IPS DF 4.7 (cell line): ENCODE data around the gene EYS.

Experiments used
- DNase-seq: peaks from one replicate; pipeline ENCODE4 v3.0.0-alpha.2; 2013; ENCODE audit warnings: low spot score; ENCODE audit errors: extremely low read depth

Gene EYS

DNA sequence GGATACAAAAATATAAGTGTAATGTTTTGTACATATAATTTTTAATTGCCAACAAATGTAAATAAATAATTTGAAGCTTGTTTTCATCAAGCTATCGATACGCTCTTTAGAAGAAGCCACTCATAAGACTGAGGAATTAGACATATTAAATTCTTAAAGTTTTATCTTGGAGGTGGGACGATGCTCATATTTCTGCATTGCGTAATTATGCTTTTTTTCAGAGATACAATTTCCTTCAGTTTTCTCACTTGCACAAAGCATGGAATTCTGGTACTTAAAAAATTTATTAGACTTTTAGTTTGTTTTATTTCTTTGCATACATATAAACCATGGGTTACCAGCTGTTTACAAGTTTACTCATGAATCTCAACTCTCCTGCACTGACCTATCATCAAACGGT, 980.0 kb downstream of the EYS start:
- no peak for DNase-seq

DNA sequence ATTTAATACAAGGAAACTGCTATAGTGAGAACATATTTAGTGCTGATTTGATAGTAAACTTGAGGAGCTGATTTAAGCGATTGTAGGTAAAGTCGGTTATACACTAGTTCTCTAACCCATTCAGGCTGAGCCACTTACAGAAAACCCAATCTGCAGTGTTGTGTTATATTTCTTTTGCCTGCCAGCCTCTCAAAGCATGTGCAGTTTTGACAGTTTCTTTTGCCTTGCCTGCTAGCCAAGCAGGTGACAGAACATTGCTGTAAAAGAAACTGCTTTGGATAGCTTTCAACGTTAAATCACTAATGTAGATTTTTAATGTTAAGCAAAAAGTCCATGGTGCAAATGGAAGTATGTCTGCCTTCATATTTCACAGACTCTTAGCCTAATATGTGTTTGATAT, 982.9 kb downstream of the EYS start:
- DNase-seq, result no peak

DNA sequence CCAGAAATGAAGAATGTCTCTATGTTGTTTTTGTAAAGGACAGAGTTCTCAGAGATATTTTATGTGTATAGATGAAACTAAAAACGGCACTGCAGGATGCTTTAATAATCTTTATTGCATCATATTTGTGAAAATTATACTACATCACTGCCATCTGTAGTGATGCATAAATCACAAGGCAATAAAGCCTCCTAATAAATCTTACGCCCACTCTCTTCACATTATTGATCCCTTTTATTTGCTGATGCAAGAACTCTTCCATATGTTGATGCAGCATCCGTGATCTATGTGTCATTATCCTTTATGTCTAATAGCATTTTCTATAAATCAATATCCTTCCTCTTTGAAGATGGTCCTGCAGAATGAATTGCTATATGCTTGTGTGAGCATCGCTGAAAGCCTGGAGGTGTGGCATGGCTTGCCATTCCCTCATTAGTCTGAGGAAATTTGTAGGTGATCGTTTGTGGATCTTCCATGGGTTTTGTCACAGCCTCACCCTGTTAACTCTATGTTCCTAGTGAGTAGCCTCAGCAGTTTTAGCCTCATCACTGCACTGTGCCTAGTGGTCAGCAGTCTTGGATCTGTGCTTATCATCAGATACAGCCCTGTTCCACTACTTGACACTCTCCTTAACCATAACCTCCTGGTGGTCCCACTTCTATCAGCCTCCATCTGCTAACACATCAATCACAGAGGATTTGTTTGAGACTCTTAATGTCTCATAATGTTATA, 983.5 kb downstream of the EYS start:
- DNase-seq, result no peak

DNA sequence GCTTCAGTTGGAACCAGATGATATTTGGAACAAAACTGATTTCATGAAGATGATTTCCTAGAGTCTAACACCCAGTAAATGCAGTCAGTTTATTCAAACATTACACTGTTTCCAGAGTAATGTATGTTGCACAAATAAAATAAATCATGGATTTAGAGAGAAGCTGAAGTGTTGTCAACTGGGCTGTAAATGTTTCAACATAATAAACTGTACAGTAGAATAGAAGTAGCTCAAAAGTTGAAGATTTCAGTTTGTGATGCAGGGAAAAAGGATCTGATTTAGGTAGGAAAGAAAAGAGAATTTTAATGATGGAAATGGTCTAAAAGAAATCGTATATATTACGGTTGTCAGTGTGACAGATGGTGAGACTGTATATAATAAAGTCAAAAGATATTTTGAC, 985.2 kb downstream of the EYS start:
- no peak for DNase-seq

DNA sequence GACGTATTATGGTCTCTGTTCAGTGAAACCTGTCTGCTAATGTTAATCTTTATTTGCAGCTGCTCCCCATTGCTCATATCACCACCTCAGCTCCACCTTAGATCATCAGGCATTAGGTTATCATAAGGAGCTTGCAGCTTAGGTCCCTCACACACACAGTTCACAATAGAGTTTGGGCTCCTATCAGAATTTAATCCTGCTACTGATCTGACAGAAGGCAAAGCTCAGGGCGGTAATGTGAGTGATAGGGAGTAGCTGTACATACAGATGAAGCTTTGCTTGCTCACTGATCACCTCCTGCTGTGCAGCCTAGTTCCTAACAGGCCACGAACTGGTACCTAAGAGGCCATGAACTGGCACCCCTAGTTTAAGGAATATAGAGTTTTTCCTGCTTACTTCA, 989.7 kb downstream of the EYS start:
- no peak for DNase-seq

DNA sequence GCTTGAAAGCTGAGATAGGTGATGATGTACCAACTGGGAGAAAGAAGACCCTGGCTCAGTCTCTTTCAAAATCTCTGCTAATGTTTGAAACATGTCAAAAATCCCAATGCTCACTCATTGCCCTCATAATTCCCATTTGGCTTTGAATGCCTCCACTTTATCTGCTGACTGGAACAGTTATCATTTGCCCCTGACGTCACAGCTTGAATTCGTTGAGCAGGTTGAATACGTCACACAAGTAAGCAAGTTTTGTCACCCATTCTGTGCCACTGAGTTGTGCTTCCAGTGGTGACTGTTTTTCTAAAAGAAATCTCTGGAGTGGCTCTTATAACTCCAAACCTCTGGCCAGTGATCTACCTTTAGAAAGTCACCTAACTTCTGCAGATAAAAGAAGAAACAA, 991.4 kb downstream of the EYS start:
- no peak for DNase-seq

DNA sequence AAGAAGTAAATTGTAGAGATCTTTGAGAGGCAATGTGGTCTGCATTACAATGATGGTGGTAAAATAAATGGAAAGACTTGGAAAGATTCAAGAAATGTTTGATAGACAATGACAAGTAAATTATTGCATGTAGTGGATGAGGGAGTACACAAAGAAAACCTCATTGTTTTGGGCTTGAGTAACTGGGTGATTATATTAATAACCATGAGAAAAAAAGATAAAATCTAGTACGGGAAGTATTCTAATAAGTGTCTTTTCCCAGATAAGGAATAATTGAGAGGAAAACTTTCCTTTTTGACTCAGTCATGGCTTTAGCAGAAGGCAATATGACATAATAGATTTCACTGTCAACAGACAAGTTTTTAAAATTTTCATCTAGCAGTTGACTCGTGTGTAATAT, 993.0 kb downstream of the EYS start:
- DNase-seq, result no peak

DNA sequence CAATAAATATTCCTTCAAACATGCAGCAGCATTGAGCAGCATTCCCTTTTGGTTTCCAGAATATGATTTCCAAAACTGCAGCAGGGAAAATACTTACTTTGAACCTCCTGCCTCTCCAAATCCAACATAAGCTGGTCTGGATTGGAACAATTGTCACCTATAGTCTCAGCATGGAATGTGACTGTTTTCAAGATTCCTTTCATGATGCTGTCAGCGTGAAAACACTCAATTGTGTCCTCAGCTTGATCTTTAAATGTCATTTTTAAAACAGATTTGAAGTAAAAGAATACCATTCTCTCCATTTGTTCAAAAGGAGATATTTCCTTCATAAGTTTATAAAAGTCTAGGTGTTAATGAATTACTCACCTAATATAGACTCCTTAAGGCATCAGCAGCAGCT, 993.9 kb downstream of the EYS start:
- DNase-seq, result no peak

DNA sequence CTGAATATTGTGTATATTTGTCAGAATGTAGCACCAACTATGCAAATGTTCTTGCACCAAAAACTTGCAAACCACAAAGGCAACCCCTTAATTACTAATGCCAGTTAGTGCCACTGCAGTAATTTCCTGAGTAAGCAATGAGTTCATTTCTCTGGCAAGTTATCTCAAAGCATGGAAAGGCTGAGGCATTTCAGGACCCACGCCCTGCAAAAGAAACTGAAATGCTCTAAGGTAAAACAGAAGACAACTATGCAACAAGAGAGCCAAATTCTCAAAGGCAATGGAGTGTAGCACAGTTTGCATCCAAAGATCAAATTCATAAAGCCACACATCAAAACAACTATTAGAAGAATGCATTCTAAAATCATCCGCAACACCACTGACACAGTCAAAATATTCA, 994.4 kb downstream of the EYS start:
- DNase-seq, result no peak

DNA sequence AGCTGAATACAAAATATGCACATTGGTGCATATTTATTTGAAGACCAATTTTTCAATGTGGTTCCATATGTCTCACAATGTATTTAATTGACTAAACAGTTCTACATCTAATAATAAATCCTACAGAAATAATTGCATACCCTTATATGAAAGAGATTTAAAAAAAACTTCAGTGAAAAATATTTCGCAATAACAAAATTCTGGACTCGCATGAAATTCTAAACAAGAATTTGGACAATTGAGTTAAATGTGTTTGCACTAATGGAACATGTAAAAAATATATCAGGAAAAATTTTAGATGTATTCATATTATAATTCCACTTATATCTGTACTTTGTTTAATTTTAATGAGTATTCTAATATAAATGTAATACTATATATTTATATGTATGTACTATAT, 1003.1 kb downstream of the EYS start:
- no peak for DNase-seq

DNA sequence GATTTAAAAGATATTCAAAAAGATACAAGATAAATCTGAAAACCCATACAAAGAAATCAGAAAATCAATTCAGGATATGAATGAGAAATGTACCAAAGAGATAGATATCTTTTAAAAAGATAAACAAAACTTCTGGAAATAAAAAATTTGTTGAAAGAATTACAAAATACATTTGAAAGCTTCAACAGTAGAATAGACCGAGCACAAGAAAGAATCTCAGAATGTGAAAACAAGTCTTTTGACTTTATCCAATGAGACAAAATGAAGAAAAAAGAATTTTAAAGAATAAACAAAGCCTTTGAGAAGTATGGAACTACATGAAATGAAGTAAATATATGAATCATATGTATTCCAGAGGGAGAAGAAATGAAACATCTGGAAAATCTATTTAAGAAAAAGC, 1011.0 kb downstream of the EYS start:
- no peak for DNase-seq

DNA sequence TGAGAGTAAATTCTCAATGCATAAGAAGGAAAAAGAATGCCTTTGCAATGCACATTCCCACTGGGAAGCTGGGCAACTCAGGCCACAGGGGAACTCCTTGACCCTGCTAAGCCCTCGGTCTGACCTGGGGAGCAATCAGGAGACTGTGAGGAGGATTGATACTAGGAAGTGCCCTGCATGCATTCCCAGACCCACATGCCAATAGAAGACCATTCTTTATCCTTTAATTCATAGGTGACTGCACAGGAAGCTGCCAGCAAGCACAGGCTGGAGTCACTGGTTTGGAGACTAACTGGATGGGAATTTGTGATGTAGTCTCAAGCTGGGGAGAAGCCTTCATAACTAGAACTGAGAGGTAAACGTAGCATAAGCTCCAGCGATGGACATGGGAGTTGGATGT, 1012.7 kb downstream of the EYS start:
- no peak for DNase-seq

DNA sequence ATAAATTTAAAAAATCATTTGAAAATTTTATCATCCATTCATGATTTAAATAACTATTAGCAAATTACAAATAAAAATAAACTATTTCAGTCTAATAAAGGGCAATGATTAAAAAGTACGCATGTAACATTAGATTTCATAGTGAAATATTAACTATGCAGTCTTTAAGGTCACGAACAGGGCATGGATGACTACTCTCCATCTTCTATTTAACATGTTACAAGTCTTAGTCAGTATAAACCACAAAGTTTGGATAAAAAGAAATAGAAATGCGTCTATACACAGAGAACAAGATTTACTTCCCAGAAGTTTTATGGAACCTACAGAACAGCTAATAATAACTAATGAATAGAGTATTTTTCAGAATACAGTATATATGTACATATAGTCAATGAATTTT, 1016.0 kb downstream of the EYS start:
- DNase-seq, result no peak

DNA sequence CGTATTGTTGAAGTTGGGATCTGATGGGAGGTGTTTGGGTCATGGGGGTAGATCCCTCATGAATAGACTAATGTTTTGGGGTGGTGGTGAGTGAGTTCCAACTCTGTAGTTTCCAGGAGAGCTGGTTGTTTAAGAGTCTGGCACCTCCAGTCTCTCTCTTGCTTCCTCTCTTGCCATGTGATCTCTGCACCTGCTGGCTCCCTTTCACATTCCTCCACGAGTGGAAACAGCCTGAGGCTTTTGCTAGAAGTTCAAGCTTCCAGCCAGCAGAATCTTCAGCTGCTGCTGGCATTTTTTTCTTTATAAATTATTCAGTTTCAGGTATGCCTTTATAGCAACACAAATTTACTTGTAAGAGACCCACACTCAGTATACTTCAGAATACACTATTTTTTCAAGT, 1021.6 kb downstream of the EYS start:
- DNase-seq, result no peak

DNA sequence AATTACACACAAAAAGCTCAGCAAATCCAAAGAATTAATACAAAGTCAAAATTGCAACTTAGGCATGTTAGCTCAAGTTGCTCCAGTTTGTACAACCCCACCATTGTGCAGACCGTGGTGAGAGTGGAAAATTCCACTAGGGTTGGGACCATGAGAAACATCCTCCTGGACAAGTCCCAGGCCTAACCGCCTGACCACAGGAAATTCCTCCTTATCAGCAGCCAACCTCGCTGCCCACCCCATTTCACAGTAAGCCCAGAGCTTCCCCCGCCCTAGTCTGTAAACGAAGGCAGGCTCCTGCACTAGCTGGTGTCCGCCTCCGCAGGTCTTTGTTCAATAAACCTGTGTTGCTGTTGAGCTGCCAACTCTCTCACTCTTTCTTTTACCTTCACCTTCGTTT, 1023.3 kb downstream of the EYS start:
- DNase-seq, result no peak

DNA sequence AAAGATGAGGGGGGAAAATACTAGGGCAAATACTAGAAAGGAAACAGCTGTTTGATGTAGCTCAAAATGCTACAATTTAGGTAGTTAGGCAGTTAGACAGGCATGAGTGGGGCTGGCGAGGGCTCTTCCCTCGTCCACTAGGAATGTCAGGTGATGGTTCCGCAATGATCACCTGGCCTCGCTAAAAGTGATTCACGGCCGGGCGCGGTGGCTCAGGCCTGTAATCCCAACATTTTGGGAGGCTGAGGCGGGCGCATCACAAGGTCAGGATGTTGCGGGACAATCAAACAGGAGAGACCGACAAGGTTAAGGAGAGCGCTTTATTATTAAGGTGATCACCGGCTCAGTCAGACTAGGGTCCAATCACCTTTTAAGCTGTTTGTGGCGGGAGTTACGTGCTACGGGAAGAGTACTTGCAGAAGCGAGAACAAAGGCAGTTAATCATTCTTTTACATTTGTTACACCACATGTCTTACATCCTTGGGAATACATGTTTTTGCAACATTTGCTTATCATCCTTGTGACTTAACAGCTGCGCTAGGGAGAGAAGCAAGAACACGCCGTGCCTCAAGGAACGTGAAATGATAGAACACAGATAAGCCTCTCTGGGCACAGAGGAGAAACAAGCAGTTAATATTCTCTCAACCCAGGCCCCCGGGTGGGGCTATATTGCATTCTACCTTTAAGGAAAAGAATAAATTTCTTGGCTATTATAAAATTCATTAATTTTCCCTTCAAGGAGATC, 1025.4 kb downstream of the EYS start:
- DNase-seq, result no peak

DNA sequence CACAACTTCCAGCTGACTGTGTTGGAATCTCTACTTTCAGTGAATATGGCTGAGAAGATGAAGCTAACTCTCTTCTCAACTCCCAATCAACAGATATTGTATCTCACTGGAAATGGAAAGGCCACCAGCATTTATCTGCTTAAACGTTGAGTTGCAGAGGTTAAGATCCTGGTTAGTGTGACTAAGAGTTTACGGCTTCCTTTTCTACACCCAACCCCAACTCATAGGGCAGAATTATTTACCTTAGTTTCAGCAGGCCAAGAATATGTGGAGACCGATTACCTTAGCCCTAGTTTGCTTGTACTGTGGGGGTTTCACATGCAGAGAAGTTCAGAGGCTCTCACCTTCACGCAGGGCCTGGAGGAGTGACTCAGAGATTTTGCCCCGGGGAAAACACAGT, 1026.6 kb downstream of the EYS start:
- DNase-seq, result no peak

DNA sequence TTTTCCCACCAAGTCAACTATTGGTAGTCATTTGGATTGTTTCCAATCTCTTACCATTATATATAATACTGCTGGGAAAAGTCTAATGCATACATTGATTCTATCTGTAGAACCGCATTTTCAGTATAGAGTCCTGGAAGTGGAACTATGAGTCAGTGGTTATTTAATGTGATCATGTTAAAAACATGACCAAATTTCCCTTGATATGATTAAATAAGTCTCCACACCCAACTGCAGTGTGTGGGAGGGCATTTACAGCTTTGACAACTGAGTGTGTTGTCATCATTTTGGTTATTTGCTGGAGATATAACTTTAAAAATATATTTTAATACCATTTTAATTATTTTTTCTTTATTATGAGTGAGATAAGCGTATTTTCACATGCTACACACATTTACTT, 1027.6 kb downstream of the EYS start:
- no peak for DNase-seq

DNA sequence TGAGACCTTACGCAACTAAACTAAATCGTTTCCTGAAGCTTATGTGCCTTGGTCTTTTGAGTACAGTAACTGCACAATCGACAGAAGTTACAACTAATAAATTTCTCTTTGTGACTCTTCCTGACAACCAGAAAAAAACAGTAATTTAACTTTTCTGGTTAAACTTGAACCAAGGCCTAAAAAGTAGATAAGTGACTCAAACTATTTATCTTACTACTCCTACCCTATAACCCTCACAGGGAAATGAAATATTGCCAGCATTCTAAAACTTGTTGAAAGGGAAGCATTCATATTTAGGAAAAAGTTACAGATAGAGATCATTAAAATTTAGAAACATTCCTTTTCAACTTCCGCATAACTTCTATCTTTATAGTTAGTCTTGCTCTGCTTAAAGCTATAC, 1034.4 kb downstream of the EYS start:
- no peak for DNase-seq

DNA sequence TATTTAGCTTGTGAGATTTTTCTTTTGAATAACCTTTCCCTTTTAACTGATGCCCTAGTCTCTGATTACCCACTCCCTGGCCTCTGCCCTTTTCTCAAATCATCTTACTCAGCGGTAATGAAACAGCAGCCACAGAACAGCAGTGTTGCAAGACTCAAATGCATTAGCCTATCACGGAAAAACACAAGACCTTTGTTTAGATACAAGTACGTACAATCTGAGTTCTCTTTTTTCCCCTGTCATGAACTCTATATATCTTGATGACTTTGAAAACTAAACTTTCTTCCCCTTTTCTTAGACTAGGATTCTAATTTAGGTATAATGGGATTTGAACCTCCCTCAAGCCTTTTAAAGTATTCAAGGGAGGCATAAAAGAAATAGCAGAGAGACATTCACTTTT, 1034.9 kb downstream of the EYS start:
- no peak for DNase-seq

DNA sequence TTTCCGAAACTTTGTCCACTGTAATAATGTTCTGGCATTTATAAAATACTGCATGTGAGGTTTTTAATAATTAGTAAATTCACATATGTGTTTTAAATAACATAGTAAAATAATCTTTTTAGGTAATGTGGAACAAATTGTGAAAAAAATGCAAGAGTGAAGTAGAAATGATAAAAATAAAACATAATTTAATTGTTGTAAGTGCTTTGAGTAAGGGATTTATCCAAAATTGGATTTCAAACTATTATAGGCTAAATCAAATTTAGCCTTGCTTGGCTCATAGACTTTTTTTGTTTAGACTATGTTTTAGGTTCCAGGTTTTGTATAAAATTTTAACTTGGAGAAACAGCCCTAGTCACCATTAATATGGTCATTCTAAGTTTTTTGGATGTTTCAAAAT, 1041.9 kb downstream of the EYS start:
- DNase-seq, result no peak

DNA sequence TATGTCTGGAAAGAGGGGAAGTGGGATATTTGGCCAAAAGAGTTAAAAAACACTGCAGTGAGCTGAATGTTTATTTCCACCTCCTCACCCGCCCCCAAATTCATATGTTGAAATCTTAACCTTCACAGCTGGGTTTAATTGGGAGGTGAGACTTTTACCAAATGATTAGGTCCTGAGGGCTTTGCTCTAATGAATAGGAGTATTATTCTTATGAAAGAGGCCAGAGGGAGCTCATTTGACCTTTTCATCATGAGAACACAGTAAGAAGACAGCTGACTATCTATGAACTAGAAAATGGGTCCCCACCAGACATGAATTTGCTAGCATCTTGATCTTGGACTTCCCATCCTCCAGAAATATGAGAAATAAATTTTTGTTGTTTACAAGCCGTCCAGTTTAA, 1042.5 kb downstream of the EYS start:
- no peak for DNase-seq

DNA sequence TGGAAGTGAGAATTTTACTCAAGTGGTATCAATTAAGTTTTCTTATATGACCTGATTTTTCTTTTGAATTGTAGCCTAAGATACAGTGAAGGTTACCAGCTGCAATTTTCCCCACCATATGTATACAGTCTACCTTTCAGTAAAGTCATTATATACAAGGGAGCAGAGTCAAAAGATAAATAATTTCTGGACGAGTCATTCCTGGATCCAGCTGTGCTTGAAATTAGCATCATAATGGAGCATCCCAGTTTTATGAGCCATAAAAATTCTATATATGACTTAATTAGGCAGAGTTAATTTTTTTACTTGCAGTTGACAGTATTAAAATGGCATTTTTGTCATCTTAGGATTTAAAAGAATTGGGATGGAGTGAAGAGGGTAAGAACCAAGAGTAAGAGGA, 1063.0 kb downstream of the EYS start:
- no peak for DNase-seq
